Measurements from ENCODE around the gene GPT2.

- no peak for TF ChIP-seq CTCF (IDR thresholded peaks at IDR 0.05)
- no peak for TF ChIP-seq POLR2A (IDR thresholded peaks at IDR 0.05)
- TF ChIP-seq POLR2AphosphoS5 (IDR thresholded peaks at IDR 0.05), result no peak
Observed at GRCh38 chr16:46911650-46912049, 27.5 kb downstream of the GPT2 start.
